H1 (cell line): ENCODE data around the gene MRPS18B.

Experiments
- CBX8 ChIP-seq: fragments of 300-800, 300-1000 bp; sonication (generic); IDR thresholded peaks from 2 replicates; pipeline ENCODE4 v1.7.1; 2016; ENCODE audit warnings: low read depth, low read length, borderline replicate concordance
- EZH2 ChIP-seq: fragments of 200-600 bp; sonication (generic); IDR thresholded peaks from 2 replicates; pipeline ENCODE4 v1.7.1; 2012; ENCODE audit warnings: low read depth, mild to moderate bottlenecking, moderate library complexity, low read length, inconsistent platforms; ENCODE audit not compliant: severe bottlenecking
- POLR2A ChIP-seq, 2 experiments: IDR thresholded peaks; 1 replicate in 1 of 2; 2 replicates in 1 of 2; pipeline ENCODE4 v1.6.1; 2011; ENCODE audit warnings: low read depth in 2 of 2, low read length in 2 of 2, mild to moderate bottlenecking in 2 of 2; ENCODE audit errors: control extremely low read depth in 1 of 2
- TF ChIP-seq, protein P1 (sequence below), 3 experiments: IDR thresholded peaks; 1 replicate in 2 of 3; 2 replicates in 1 of 3; pipeline versions ENCODE4 v1.5.1 to v1.6.1; 2011; ENCODE audit warnings: low read length in 3 of 3, mild to moderate bottlenecking in 3 of 3, inconsistent platforms in 2 of 3, low read depth in 1 of 3, moderate library complexity in 1 of 3; ENCODE audit not compliant: insufficient read depth in 1 of 3; ENCODE audit errors: control extremely low read depth in 1 of 3

DNA sequence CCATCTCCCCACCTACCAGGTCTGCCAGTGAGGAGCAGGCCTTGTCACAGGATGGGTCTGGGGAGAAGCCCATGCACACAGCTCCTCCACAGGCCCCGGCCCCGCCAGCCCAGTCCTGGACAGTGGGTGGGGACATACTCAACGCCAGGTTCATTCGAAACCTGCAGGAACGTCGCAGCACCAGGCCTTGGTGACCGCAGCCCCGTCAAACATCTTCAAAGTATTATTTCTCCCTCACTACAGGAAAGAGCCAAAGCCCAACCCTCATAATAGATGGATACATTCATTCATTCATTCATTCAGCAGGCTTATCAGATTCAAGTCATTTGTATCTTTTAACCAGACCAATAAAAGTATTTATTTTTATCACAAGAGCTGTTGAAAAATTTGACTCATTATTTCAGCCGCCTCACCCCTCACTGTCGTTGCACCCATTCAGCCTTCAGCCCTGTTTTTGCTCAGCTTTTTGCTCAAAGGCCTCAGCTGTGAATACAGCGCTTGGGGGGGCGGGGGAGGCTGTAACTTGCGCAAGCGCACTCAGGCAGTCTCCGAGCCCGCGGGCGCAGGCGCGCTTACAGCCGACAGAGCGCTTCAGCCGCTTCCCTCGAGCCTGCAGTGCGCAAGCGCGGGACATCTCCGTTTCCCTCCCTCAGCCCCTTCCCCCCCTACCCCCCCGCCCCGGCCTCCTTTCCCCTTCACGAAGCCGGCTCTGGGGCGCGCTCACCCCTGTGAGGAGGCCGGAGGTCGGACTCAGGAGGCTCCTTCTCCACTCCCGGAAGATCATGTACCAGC, 29.0 kb downstream of the MRPS18B start, which contains the start of gene C6orf136:
- TF ChIP-seq, protein P1, sequence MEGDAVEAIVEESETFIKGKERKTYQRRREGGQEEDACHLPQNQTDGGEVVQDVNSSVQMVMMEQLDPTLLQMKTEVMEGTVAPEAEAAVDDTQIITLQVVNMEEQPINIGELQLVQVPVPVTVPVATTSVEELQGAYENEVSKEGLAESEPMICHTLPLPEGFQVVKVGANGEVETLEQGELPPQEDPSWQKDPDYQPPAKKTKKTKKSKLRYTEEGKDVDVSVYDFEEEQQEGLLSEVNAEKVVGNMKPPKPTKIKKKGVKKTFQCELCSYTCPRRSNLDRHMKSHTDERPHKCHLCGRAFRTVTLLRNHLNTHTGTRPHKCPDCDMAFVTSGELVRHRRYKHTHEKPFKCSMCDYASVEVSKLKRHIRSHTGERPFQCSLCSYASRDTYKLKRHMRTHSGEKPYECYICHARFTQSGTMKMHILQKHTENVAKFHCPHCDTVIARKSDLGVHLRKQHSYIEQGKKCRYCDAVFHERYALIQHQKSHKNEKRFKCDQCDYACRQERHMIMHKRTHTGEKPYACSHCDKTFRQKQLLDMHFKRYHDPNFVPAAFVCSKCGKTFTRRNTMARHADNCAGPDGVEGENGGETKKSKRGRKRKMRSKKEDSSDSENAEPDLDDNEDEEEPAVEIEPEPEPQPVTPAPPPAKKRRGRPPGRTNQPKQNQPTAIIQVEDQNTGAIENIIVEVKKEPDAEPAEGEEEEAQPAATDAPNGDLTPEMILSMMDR (IDR thresholded peaks at IDR 0.05; ENCODE audit: control extremely low read depth in 1 of 3, insufficient read depth in 1 of 3, low read depth in 1 of 3, low read length in 3 of 3) = no peak
- no peak for TF ChIP-seq EZH2
- TF ChIP-seq CBX8 = no peak
- no peak for TF ChIP-seq POLR2A (IDR thresholded peaks at IDR 0.05; ENCODE audit: control extremely low read depth in 1 of 2, low read depth in 2 of 2, low read length in 2 of 2)
